Activated CD4-positive, alpha-beta T cell treated with anti-CD3 and anti-CD28 coated beads, Interleukin-2, amount 10 ng/mL, durations not matched to agents 7 days and 5 days (primary cell): ENCODE data around the gene ABI3. TPM values are rescaled to one million over a fixed set of nuclear protein-coding genes. Genes with fewer than 3 reads are reported as not detected.
"Not testable (repeated sequence)": the region's sequence is repeated elsewhere in the genome, so short reads cannot be mapped to it uniquely, and the experiment has no call there.

Source experiments
- CTCF ChIA-PET: fragments of 350-600 bp; sonication (Branson Sonifier 250); formaldehyde crosslinking; loops from one replicate; lab custom pipeline; 2021; ENCODE audit warnings: antibody characterized with exemption; lab: Charles Lee
- POLR2A ChIA-PET: fragments of 350-600 bp; sonication (Branson Sonifier 250); formaldehyde crosslinking; loops from one replicate; lab custom pipeline; 2021; ENCODE audit warnings: antibody characterized with exemption; lab: Charles Lee
- DNase-seq: peaks from one replicate; pipeline ENCODE4 v3.0.0-alpha.2; 2020
- H3K27ac Mint-ChIP-seq: one replicate; pipeline ENCODE4 v1.8.0; 2021; ENCODE audit warnings: mild to moderate bottlenecking, moderate library complexity, mixed read lengths
- H3K27me3 Mint-ChIP-seq: one replicate; pipeline ENCODE4 v1.8.0; 2021; ENCODE audit warnings: mixed read lengths
- H3K36me3 Mint-ChIP-seq: one replicate; pipeline ENCODE4 v1.8.0; 2021; ENCODE audit warnings: low read depth, mixed read lengths
- H3K4me1 Mint-ChIP-seq: one replicate; pipeline ENCODE4 v1.8.0; 2021; ENCODE audit warnings: mixed read lengths
- H3K4me3 Mint-ChIP-seq: one replicate; pipeline ENCODE4 v1.8.0; 2021; ENCODE audit warnings: mild to moderate bottlenecking, moderate library complexity, mixed read lengths
- H3K9me3 Mint-ChIP-seq: one replicate; pipeline ENCODE4 v1.8.0; 2021; ENCODE audit warnings: mixed read lengths
- total RNA-seq, 2 experiments: library from RNA; stranded (reverse); gene quantifications; one replicate each; pipeline ENCODE4 v1.2.3, GENCODE V29; 2021

Gene ABI3, protein sequence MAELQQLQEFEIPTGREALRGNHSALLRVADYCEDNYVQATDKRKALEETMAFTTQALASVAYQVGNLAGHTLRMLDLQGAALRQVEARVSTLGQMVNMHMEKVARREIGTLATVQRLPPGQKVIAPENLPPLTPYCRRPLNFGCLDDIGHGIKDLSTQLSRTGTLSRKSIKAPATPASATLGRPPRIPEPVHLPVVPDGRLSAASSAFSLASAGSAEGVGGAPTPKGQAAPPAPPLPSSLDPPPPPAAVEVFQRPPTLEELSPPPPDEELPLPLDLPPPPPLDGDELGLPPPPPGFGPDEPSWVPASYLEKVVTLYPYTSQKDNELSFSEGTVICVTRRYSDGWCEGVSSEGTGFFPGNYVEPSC
- 10 to 100 TPM; 58.4 to 59.4 TPM for total RNA-seq

GRCh38 chr17:49210158-49211029 is at the start of gene ABI3, which contains the start of gene GNGT2:
ABI3 (plus strand) TSS chr17:49210707; CDS start chr17:49210725, 18 bp downstream.
GNGT2 (minus strand) TSS chr17:49210574; CDS start chr17:49207422, 3,152 bp downstream.
- Mint-ChIP-seq H3K27ac (peak within 1 kb of the TSS; percentile 60), H3K36me3 (peaks cover 34% of the 10 kb centered on the region), H3K4me3 (peak within 1 kb of the TSS; percentile 95), H3K27me3 (no peaks in the 10 kb centered on the region), H3K9me3 (no peaks in the 10 kb centered on the region), H3K4me1 (peaks cover 69% of the 10 kb centered on the region)
- DNase-seq = peak; percentile 80
- ChIA-PET CTCF (interaction anchor here (0.7 to 4.1 kb wide), 4 partner anchors 11 to 17 kb away, joined by 3 to 23 read pairs (median 11); no protein-coding TSS in a partner anchor), POLR2A (interaction anchor here (0.7 to 1.0 kb wide), 2 partner anchors 18 to 178 kb away, joined by 3 read pairs; no protein-coding TSS in a partner anchor)

GRCh38 chr17:49162866-49163265 is 47.6 kb upstream of the ABI3 start:
- Mint-ChIP-seq H3K27ac (no peak overlapping the region), H3K9me3 (no peaks in the 10 kb centered on the region), H3K4me3 (no peak overlapping the region), H3K4me1 (no peaks in the 10 kb centered on the region), H3K36me3 (no peaks in the 10 kb centered on the region), H3K27me3 (peaks cover 37% of the 10 kb centered on the region)
- DNase-seq = no peak
- POLR2A ChIA-PET = no interaction called here
- CTCF ChIA-PET = no interaction called here

GRCh38 chr17:49165143-49165542 is 45.4 kb upstream of the ABI3 start:
- peaks cover 38% of the 10 kb centered on the region for H3K27me3 Mint-ChIP-seq
- no peaks in the 10 kb centered on the region for H3K9me3 Mint-ChIP-seq
- no peak overlapping the region for H3K4me3 Mint-ChIP-seq
- CTCF ChIA-PET = no interaction called here
- no peak overlapping the region for H3K27ac Mint-ChIP-seq
- POLR2A ChIA-PET = no interaction called here
- no peak for DNase-seq
- H3K4me1 Mint-ChIP-seq = no peaks in the 10 kb centered on the region
- H3K36me3 Mint-ChIP-seq = no peaks in the 10 kb centered on the region

DNA sequence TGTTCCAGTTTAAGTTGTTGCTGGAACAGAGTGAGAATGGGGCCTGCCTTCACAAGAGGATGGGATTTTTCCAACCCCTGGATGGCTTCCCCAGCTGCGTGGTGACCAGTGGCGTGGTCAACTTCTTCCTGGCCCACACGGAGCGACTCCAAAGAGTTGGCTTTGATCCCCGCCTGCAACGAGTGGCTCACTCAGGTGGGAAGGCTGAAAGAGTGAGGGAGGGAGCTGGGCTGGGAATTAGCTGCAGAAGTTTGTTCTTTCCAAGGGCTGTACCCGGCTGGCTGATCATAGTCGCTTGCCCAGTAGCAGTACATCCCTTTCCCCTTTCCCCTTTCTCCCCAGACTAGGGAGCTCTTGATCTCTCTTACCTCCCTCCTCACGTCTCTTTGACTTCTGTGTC is 41.8 kb upstream of the ABI3 start:
- H3K36me3 Mint-ChIP-seq = no peaks in the 10 kb centered on the region
- no peak for DNase-seq
- no peaks in the 10 kb centered on the region for H3K9me3 Mint-ChIP-seq
- no peak overlapping the region for H3K4me3 Mint-ChIP-seq
- POLR2A ChIA-PET = no interaction called here
- no peak overlapping the region for H3K27ac Mint-ChIP-seq
- H3K27me3 Mint-ChIP-seq = peaks cover 58% of the 10 kb centered on the region
- CTCF ChIA-PET = no interaction called here
- no peaks in the 10 kb centered on the region for H3K4me1 Mint-ChIP-seq

- Mint-ChIP-seq H3K27ac (no peak overlapping the region), H3K9me3 (peaks cover 7% of the 10 kb centered on the region), H3K27me3 (peaks cover 56% of the 10 kb centered on the region), H3K4me1 (no peaks in the 10 kb centered on the region), H3K4me3 (no peak overlapping the region), H3K36me3 (no peaks in the 10 kb centered on the region)
- POLR2A ChIA-PET = no interaction called here
- no peak for DNase-seq
- CTCF ChIA-PET = no interaction called here
These were observed 40.3 kb upstream of the ABI3 start for GRCh38 chr17:49170216-49170615.

- H3K4me3 Mint-ChIP-seq, DNase-seq, H3K27ac Mint-ChIP-seq, POLR2A ChIA-PET, H3K36me3 Mint-ChIP-seq, H3K4me1 Mint-ChIP-seq: not testable (repeated sequence)
- peaks cover 56% of the 10 kb centered on the region for H3K27me3 Mint-ChIP-seq
- H3K9me3 Mint-ChIP-seq = peaks cover 11% of the 10 kb centered on the region
- CTCF ChIA-PET = interaction anchor here (1.1 to 1.4 kb wide), 2 partner anchors 9 to 51 kb away, joined by 3 to 4 read pairs; no protein-coding TSS in a partner anchor
These were observed 39.8 kb upstream of the ABI3 start for GRCh38 chr17:49170711-49171110.

DNA sequence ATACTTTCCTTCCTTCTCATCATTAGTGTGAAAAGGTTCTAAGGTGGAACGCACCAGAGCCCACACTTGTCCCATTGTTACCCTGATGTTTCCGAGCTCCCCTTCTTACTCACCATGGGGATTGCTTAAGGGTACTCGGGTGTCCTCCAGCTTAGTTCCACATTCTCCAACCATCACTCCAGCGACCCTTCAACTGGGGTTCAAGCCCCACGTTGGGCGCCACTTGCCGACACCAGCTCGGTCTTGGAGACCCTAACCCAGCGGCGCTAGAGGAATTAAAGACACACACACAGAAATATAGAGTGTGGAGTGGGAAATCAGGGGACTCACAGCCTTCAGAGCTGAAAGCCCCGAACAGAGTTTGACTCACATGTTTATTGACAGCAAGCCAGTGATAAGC is 34.5 kb upstream of the ABI3 start:
- DNase-seq, H3K4me3 Mint-ChIP-seq, POLR2A ChIA-PET, H3K4me1 Mint-ChIP-seq, H3K27ac Mint-ChIP-seq, H3K36me3 Mint-ChIP-seq: not testable (repeated sequence)
- H3K9me3 Mint-ChIP-seq = peaks cover 20% of the 10 kb centered on the region
- H3K27me3 Mint-ChIP-seq = peaks cover 32% of the 10 kb centered on the region
- CTCF ChIA-PET = interaction anchor here (0.6 kb wide), 1 partner anchor 1806 kb away, joined by 3 read pairs; no protein-coding TSS in a partner anchor

DNA sequence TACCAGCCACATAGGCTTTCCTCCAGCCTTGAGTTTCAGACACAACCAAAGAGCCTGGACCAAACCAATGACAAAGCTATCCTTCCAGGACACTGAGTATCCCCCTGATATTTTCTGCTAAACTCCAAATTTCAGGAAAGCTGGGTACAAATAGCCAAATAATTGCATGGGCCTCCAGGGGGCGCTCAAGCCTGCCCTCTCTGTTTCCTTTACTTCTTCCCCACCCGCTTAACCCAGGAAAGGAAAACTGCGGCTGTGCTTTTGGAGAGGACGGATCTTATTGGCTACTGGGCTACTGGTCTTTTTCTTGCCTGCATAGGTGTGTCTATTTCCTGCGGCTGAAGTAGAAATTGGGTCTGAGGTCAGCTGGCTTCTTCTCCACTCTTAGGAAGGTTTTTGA is 30.2 kb upstream of the ABI3 start:
- Mint-ChIP-seq H3K27me3 (peaks cover 11% of the 10 kb centered on the region), H3K4me1 (peaks cover 4% of the 10 kb centered on the region), H3K4me3 (no peak overlapping the region), H3K36me3 (peaks cover 11% of the 10 kb centered on the region), H3K27ac (no peak overlapping the region), H3K9me3 (peaks cover 25% of the 10 kb centered on the region)
- ChIA-PET POLR2A (no interaction called here), CTCF (interaction anchor here (0.6 to 2.4 kb wide), 9 partner anchors 9 to 1971 kb away, joined by 3 to 17 read pairs (median 4); partner anchors contain the start of gene PHOSPHO1)
- peak; percentile 65 for DNase-seq

- peaks cover 7% of the 10 kb centered on the region for H3K27me3 Mint-ChIP-seq
- no peak for DNase-seq
- ChIA-PET POLR2A (no interaction called here), CTCF (interaction anchor here (0.6 to 2.4 kb wide), 6 partner anchors 9 to 1971 kb away, joined by 3 to 17 read pairs (median 6); partner anchors contain the start of gene PHOSPHO1)
- peaks cover 15% of the 10 kb centered on the region for H3K36me3 Mint-ChIP-seq
- H3K4me3 Mint-ChIP-seq = no peak overlapping the region
- H3K4me1 Mint-ChIP-seq = peaks cover 4% of the 10 kb centered on the region
- H3K9me3 Mint-ChIP-seq = peaks cover 25% of the 10 kb centered on the region
- H3K27ac Mint-ChIP-seq = no peak overlapping the region
These were observed 29.4 kb upstream of the ABI3 start for GRCh38 chr17:49180998-49181635.

DNA sequence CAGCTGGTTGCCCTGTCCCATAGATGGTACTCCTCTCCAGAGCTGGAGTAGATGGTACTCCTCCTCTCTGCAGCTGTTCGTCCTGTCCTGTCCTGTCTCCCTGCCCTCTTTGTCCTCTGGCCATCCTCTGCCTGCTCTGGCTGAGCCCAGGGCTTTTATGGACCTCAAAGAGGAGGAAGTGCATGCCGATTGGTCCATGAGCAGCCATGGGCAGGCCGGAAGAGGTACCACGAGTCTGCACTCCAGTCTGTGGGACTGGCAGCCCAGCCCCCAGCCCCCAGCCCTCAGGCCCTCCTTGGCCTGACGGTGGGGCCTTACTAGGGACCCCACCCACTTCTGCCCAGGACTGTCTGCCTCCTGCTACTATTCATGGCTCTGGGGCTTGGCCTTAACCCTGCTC is 27.2 kb upstream of the ABI3 start:
- no peak for DNase-seq
- ChIA-PET CTCF (interaction anchor here (1.4 kb wide), 1 partner anchor 44 kb away, joined by 5 read pairs; no protein-coding TSS in a partner anchor), POLR2A (no interaction called here)
- H3K27ac Mint-ChIP-seq = no peak overlapping the region
- H3K9me3 Mint-ChIP-seq = peaks cover 26% of the 10 kb centered on the region
- H3K4me3 Mint-ChIP-seq = no peak overlapping the region
- peaks cover 17% of the 10 kb centered on the region for H3K36me3 Mint-ChIP-seq
- H3K27me3 Mint-ChIP-seq = peaks cover 5% of the 10 kb centered on the region
- peaks cover 4% of the 10 kb centered on the region for H3K4me1 Mint-ChIP-seq

DNA sequence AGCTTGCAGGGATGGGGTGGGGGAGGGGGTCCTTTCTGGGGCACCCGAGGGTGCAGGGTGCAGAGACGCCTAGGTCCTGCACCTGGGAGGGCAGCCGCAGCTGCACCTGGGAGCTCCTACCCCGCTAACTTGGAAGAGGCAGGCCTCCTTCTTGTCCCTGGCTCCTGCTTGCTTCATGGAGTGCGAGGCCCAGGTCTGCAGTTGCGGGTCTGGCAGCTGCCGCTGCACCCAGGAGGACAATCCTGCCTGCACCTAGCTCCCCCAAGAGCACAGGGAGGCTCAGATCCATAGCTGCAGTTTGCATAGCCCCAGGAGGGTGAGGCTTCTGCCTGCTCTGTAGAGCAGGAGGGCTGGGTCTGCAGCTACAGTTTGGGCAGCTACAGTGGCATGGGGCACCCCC is 26.7 kb upstream of the ABI3 start:
- POLR2A ChIA-PET = no interaction called here
- Mint-ChIP-seq H3K27ac (no peak overlapping the region), H3K9me3 (peaks cover 26% of the 10 kb centered on the region), H3K4me3 (no peak overlapping the region), H3K36me3 (peaks cover 17% of the 10 kb centered on the region), H3K27me3 (peaks cover 4% of the 10 kb centered on the region), H3K4me1 (peaks cover 4% of the 10 kb centered on the region)
- CTCF ChIA-PET = no interaction called here
- no peak for DNase-seq

GRCh38 chr17:49184522-49184921 is 26.0 kb upstream of the ABI3 start:
- H3K4me1 Mint-ChIP-seq, POLR2A ChIA-PET, CTCF ChIA-PET, H3K27me3 Mint-ChIP-seq, H3K4me3 Mint-ChIP-seq, DNase-seq, H3K27ac Mint-ChIP-seq: not testable (repeated sequence)
- peaks cover 26% of the 10 kb centered on the region for H3K9me3 Mint-ChIP-seq
- peaks cover 17% of the 10 kb centered on the region for H3K36me3 Mint-ChIP-seq
